ENCODE measurements around the gene GPANK1.

GPANK1 gene

DNA sequence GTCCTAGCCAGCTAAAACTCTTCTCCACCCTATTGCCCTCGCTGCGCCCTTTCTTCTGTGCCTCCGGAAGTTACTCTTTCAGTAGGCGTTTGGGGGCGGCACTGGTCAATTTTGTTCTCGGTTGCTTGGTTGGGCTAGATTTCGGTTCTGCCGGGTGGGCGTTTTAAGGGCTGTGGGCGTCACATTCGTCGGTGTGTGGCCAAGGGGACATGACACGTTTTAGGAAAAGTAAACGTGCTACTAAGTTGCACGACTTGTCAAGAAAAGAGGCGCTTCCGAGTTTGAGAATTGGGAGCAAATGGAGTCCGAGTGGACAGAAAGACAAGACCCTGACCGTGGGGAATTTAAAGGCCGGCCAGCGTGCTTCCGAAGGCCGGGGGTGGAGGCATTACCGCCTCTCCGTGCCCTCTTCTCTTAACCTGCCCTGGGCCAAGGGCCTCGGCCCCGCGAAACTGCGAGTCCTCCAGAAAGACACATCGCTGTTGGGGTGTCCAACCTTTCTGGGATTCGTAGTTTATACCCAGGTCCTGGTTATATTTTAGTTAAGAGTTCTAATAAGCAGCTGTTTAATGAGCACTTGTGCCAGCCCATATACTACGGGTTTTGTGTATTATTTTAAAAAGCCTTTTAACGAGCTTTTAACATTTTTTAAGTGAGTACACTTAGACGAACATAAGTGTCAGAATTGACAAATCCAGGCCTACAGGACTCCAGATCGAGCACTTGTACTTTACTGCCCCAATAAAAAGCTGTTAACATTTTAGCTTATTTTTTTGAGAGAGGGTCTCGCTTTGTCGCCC, 11.7 kb downstream of the GPANK1 start:
- H3K9me3 ChIP-seq (ENCODE audit: insufficient read depth, low read depth, low read length): no peaks in the 10 kb centered on the region
- peaks cover 19% of the 10 kb centered on the region; the same call in 1 of the 2 replicates for H3K36me3 ChIP-seq (ENCODE audit: insufficient read depth, low read length)
- H3K4me1 ChIP-seq (ENCODE audit: insufficient read depth, low read length, poor library complexity, severe bottlenecking): peaks cover 28% of the 10 kb centered on the region

DNA sequence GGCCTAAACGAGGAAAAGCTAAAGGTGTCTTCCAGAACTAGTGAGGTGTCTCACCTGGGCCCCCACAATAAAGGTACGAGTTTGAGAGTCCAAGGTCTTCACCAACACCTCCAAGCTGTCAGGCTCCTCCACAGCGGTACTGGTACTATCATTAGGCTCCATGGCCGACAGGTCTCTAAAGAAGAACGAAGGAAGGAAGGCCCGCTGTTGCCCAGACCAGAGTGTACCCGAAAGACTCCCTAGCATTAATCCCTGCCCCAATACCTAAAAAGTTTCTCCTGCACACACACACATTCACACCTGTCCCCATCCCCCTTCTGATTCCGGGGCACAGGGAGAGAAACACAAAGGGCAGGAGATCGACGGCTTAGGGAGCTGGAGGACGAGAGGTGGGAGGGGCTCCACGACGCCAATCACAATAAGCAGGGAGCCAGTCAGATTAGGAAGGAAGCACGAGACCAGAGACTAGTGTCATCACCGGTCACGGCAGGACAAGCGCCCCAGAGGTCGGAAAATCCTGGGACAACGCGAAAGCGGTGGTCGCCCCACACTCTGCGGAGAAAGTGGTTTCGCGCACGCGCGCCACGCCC, 13.1 kb downstream of the GPANK1 start:
- Histone ChIP-seq H4K20me1 (ENCODE audit: insufficient read depth, low read length, poor library complexity, severe bottlenecking) (peaks cover 33% of the 10 kb centered on the region), H3K9me3 (ENCODE audit: insufficient read depth, low read depth, low read length) (no peaks in the 10 kb centered on the region), H3F3A (ENCODE audit: low read depth) (0 out of 2 replicates have a peak, but pooled peaks cover 7% of the 10 kb centered on the region), H3K27me3 (ENCODE audit: insufficient read depth, low read length, poor library complexity, severe bottlenecking) (no peaks in the 10 kb centered on the region), H2AFZ (ENCODE audit: low read length) (peak overlapping the region; percentile 82; the same call in 1 of the 2 replicates), H3K36me3 (ENCODE audit: insufficient read depth, low read length) (peaks cover 32% of the 10 kb centered on the region; the same call in 1 of the 2 replicates), H3K9ac (ENCODE audit: low read depth, low read length, poor library complexity, severe bottlenecking) (peak overlapping the region; percentile 88), H3K4me1 (ENCODE audit: insufficient read depth, low read length, poor library complexity, severe bottlenecking) (peaks cover 19% of the 10 kb centered on the region), H3K4me2 (ENCODE audit: low read depth, low read length, poor library complexity, severe bottlenecking) (peak overlapping the region; percentile 85), H3K79me2 (ENCODE audit: insufficient read depth, low read length) (peaks cover 58% of the 10 kb centered on the region), H3K4me3 (ENCODE audit: low read length, poor library complexity, severe bottlenecking) (peak overlapping the region; percentile 81), H3K9me2 (replicated peaks; ENCODE audit: low read depth, low read length) (no peaks in the 10 kb centered on the region)
- no peak for TF ChIP-seq EZH2phosphoT487 (IDR thresholded peaks at IDR 0.05; ENCODE audit: borderline replicate concordance)
- TF ChIP-seq, protein P1, sequence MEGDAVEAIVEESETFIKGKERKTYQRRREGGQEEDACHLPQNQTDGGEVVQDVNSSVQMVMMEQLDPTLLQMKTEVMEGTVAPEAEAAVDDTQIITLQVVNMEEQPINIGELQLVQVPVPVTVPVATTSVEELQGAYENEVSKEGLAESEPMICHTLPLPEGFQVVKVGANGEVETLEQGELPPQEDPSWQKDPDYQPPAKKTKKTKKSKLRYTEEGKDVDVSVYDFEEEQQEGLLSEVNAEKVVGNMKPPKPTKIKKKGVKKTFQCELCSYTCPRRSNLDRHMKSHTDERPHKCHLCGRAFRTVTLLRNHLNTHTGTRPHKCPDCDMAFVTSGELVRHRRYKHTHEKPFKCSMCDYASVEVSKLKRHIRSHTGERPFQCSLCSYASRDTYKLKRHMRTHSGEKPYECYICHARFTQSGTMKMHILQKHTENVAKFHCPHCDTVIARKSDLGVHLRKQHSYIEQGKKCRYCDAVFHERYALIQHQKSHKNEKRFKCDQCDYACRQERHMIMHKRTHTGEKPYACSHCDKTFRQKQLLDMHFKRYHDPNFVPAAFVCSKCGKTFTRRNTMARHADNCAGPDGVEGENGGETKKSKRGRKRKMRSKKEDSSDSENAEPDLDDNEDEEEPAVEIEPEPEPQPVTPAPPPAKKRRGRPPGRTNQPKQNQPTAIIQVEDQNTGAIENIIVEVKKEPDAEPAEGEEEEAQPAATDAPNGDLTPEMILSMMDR (conservative IDR thresholded peaks at IDR 0.05; ENCODE audit: low read length): no peak

More for the DNA sequence above, 11.7 kb downstream of the GPANK1 start:
- TF ChIP-seq EZH2phosphoT487 (IDR thresholded peaks at IDR 0.05; ENCODE audit: borderline replicate concordance): no peak
- TF ChIP-seq, protein P1 (conservative IDR thresholded peaks at IDR 0.05; ENCODE audit: low read length): peak; percentile 28; the same call in 1 of the 2 replicates
- Histone ChIP-seq H3K27me3 (ENCODE audit: insufficient read depth, low read length, poor library complexity, severe bottlenecking) (no peaks in the 10 kb centered on the region), H3K9ac (ENCODE audit: low read depth, low read length, poor library complexity, severe bottlenecking) (peak overlapping the region; percentile 88), H2AFZ (ENCODE audit: low read length) (peak overlapping the region; percentile 82; the same call in 1 of the 2 replicates), H3K4me2 (ENCODE audit: low read depth, low read length, poor library complexity, severe bottlenecking) (peak overlapping the region; percentile 85), H3F3A (ENCODE audit: low read depth) (0 out of 2 replicates have a peak, but pooled peaks cover 7% of the 10 kb centered on the region), H3K9me2 (replicated peaks; ENCODE audit: low read depth, low read length) (no peaks in the 10 kb centered on the region), H3K4me3 (ENCODE audit: low read length, poor library complexity, severe bottlenecking) (peak overlapping the region; percentile 81), H3K79me2 (ENCODE audit: insufficient read depth, low read length) (peaks cover 51% of the 10 kb centered on the region), H4K20me1 (ENCODE audit: insufficient read depth, low read length, poor library complexity, severe bottlenecking) (peaks cover 36% of the 10 kb centered on the region)

DNA sequence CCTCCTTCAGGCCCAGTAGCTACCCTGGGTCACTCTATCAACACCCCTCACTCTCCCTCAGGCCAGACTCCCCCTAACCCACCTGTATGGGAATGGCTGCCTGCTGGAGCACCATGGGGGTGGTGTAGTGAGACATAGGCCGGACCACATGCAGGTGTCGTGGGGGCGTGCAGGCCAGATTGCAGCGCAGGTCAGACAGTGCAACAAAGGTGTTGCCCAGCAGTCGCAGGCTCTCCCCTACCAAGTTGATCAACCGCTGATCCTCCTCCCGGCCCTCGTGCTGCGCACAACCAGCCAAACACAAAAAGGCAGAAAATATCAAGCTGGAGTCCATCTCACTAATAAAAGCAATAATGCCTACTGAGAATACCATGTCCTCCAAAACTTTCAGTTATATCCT, 19.5 kb downstream of the GPANK1 start:
- Histone ChIP-seq H3K9me2 (replicated peaks; ENCODE audit: low read depth, low read length) (no peaks in the 10 kb centered on the region), H3K4me2 (ENCODE audit: low read depth, low read length, poor library complexity, severe bottlenecking) (no peak overlapping the region), H3K36me3 (ENCODE audit: insufficient read depth, low read length) (peaks cover 92% of the 10 kb centered on the region; the same call in 1 of the 2 replicates), H3K79me2 (ENCODE audit: insufficient read depth, low read length) (peaks cover 45% of the 10 kb centered on the region), H3K9me3 (ENCODE audit: insufficient read depth, low read depth, low read length) (no peaks in the 10 kb centered on the region), H3K27me3 (ENCODE audit: insufficient read depth, low read length, poor library complexity, severe bottlenecking) (no peaks in the 10 kb centered on the region), H4K20me1 (ENCODE audit: insufficient read depth, low read length, poor library complexity, severe bottlenecking) (peaks cover 22% of the 10 kb centered on the region), H2AFZ (ENCODE audit: low read length) (no peak overlapping the region), H3K9ac (ENCODE audit: low read depth, low read length, poor library complexity, severe bottlenecking) (no peak overlapping the region), H3F3A (ENCODE audit: low read depth) (no peaks in the 10 kb centered on the region), H3K4me1 (ENCODE audit: insufficient read depth, low read length, poor library complexity, severe bottlenecking) (peaks cover 2% of the 10 kb centered on the region), H3K4me3 (ENCODE audit: low read length, poor library complexity, severe bottlenecking) (no peak overlapping the region)
- TF ChIP-seq, protein P1 (conservative IDR thresholded peaks at IDR 0.05; ENCODE audit: low read length): no peak
- TF ChIP-seq EZH2phosphoT487 (IDR thresholded peaks at IDR 0.05; ENCODE audit: borderline replicate concordance): no peak

Measured in Loucy (cell line).